Measurements from ENCODE around the gene C1QL3. TPM values are rescaled to one million over a fixed set of nuclear protein-coding genes. Genes with fewer than 3 reads are reported as not detected.

The C1QL3 gene
- polyA plus RNA-seq: under 1 TPM in 2 of 4 donors, not detected in 2; 0.07 to 0.69 TPM
- long read RNA-seq, donor 1, partial matches to known transcripts: 0 of 1 reads
- long read RNA-seq, donor 1, other reads (novel, unspliced or antisense): 0 of 1 reads
- long read RNA-seq, donor 2: 0 reads
- long read RNA-seq, donor 3: 0 reads
- long read RNA-seq, donor 4: 0 reads
- long read RNA-seq, donor 5: 0 reads
- long read RNA-seq, donor 6: 0 reads
- long read RNA-seq, donor 7: 0 reads
- long read RNA-seq, donor 8: 0 reads
- long read RNA-seq, donor 9: 0 reads
- long read RNA-seq, donor 10: 0 reads

GRCh38 chr10:16521311-16522016 is at the start of gene C1QL3:
C1QL3 (minus strand) TSS chr10:16521879; CDS start chr10:16521065, 814 bp downstream.
- FAIRE-seq (no peak), DNase-seq (peak; percentile 14 to 45)
- Histone ChIP-seq H3K27ac (ENCODE audit: low read depth in 1 of 3, low read length in 2 of 3) (no peak within 1 kb of the TSS), H3K9me3 (ENCODE audit: control insufficient read depth in 2 of 2, insufficient read depth in 1 of 2, low read depth in 1 of 2, low read length in 1 of 2) (no peaks in the 10 kb centered on the region), H3K4me1 (ENCODE audit: control insufficient read depth in 3 of 3, insufficient read depth in 2 of 3, low read depth in 1 of 3, low read length in 2 of 3) (peaks cover 0 to 6% (median 4%) of the 10 kb centered on the region in 3 donors), H3K36me3 (ENCODE audit: control insufficient read depth in 3 of 3, insufficient read depth in 2 of 3, low read depth in 1 of 3, low read length in 3 of 3) (no peaks in the 10 kb centered on the region), H3K4me3 (ENCODE audit: low read depth in 1 of 3, low read length in 3 of 3) (peak within 1 kb of the TSS in 1 of 3 donors; percentile 43), H3K27me3 (ENCODE audit: control insufficient read depth in 3 of 3, insufficient read depth in 3 of 3, low read length in 3 of 3) (peaks cover 12 to 55% (median 13%) of the 10 kb centered on the region in 3 donors)
- WGBS, 3 donors: 2 to 3% (median 2%) methylated on average over 59 to 68 of the region's 68 CpGs

DNA sequence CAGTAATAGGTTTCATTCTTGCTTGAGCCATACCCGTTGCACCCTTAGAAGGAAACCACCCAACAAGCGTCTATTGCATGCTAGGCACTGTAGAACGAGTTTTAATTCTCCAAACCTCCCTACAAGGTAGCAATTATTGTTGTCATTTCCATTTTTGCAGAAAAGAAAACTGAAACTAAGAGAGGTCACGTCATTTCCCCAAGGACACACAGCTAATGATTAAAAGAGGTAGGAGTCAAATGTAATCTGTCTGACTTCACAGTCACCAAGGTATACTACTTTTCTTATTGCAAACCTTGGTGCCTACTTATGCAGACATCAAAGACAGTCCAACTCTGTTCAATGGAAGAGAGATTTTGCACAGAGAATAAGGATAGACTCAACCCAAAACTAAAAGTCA is 49.1 kb upstream of the C1QL3 start:
- Histone ChIP-seq H3K27me3 (ENCODE audit: control insufficient read depth in 3 of 3, insufficient read depth in 3 of 3, low read length in 3 of 3) (no peaks in the 10 kb centered on the region), H3K4me1 (ENCODE audit: control insufficient read depth in 3 of 3, insufficient read depth in 2 of 3, low read depth in 1 of 3, low read length in 2 of 3) (no peaks in the 10 kb centered on the region), H3K27ac (ENCODE audit: low read depth in 1 of 3, low read length in 2 of 3) (no peak overlapping the region), H3K36me3 (ENCODE audit: control insufficient read depth in 3 of 3, insufficient read depth in 2 of 3, low read depth in 1 of 3, low read length in 3 of 3) (no peaks in the 10 kb centered on the region), H3K4me3 (ENCODE audit: low read depth in 1 of 3, low read length in 3 of 3) (no peak overlapping the region), H3K9me3 (ENCODE audit: control insufficient read depth in 2 of 2, insufficient read depth in 1 of 2, low read depth in 1 of 2, low read length in 1 of 2) (no peaks in the 10 kb centered on the region)
- DNase-seq (no peak), FAIRE-seq (no peak)
- 38 to 65% (median 44%) methylated on average over 4 of the region's 4 CpGs for WGBS, 3 donors

DNA sequence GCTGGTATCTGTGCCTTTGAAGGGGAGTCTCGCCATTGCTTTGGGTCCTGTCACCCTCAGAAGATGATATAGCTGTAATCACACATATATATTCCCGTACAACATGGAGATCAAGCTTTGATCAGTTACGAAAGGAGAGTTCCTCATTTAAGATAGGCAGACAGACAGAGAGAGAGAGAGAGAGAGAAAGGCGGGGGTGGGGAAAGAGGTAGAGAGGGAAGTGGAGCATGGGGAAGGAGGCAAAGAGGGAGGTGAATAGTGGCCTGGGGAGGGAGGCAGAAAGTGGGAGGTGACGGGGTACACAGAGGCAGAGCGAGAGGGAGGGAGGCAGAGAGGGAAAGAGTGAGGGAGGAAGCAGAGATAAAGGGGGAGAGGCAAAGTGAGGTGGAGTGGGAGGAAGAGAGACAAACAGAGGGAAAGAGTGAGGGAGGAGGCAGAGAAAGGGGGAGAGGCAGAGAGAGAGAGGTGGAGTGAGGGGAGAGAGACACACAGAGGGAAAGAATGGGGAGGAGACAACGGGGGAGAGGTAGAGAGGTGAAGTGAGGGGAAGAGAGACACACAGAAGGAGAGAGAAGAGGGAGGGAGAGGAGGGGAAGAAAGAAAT is 44.6 kb upstream of the C1QL3 start:
- no peak overlapping the region for H3K27ac ChIP-seq (ENCODE audit: low read depth in 1 of 3, low read length in 2 of 3)
- DNase-seq: no peak
- no peaks in the 10 kb centered on the region for H3K4me1 ChIP-seq (ENCODE audit: control insufficient read depth in 3 of 3, insufficient read depth in 2 of 3, low read depth in 1 of 3, low read length in 2 of 3)
- no peaks in the 10 kb centered on the region for H3K9me3 ChIP-seq (ENCODE audit: control insufficient read depth in 2 of 2, insufficient read depth in 1 of 2, low read depth in 1 of 2, low read length in 1 of 2)
- 53 to 58% (median 57%) methylated on average over 7 of the region's 7 CpGs for WGBS, 3 donors
- no peaks in the 10 kb centered on the region for H3K27me3 ChIP-seq (ENCODE audit: control insufficient read depth in 3 of 3, insufficient read depth in 3 of 3, low read length in 3 of 3)
- H3K4me3 ChIP-seq (ENCODE audit: low read depth in 1 of 3, low read length in 3 of 3): no peak overlapping the region
- no peaks in the 10 kb centered on the region for H3K36me3 ChIP-seq (ENCODE audit: control insufficient read depth in 3 of 3, insufficient read depth in 2 of 3, low read depth in 1 of 3, low read length in 3 of 3)
- no peak for FAIRE-seq

DNA sequence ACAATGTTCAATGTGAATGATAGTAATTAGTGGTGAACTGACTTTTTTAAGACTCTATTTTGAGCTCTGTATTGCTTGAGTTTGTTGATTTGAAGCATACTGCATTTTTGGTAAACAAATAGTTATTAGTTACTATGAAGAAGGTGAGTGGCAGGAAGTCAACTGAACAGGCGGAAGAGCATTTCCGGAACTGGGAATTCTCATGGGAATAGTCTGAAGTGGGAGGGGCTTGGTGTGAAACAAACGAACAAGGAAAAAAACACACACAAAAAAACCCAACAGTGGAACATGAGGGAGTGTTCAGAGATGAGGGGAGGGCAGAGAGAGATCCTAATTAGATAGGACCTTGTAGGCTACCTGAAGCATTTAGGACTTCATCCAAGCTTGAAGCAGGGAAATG is 43.9 kb upstream of the C1QL3 start:
- Histone ChIP-seq H3K27ac (ENCODE audit: low read depth in 1 of 3, low read length in 2 of 3) (no peak overlapping the region), H3K27me3 (ENCODE audit: control insufficient read depth in 3 of 3, insufficient read depth in 3 of 3, low read length in 3 of 3) (no peaks in the 10 kb centered on the region), H3K4me1 (ENCODE audit: control insufficient read depth in 3 of 3, insufficient read depth in 2 of 3, low read depth in 1 of 3, low read length in 2 of 3) (no peaks in the 10 kb centered on the region), H3K4me3 (ENCODE audit: low read depth in 1 of 3, low read length in 3 of 3) (no peak overlapping the region), H3K36me3 (ENCODE audit: control insufficient read depth in 3 of 3, insufficient read depth in 2 of 3, low read depth in 1 of 3, low read length in 3 of 3) (no peaks in the 10 kb centered on the region), H3K9me3 (ENCODE audit: control insufficient read depth in 2 of 2, insufficient read depth in 1 of 2, low read depth in 1 of 2, low read length in 1 of 2) (no peaks in the 10 kb centered on the region)
- WGBS, 3 donors: 38 to 60% (median 46%) methylated on average over 3 of the region's 3 CpGs
- FAIRE-seq (no peak), DNase-seq (no peak)

DNA sequence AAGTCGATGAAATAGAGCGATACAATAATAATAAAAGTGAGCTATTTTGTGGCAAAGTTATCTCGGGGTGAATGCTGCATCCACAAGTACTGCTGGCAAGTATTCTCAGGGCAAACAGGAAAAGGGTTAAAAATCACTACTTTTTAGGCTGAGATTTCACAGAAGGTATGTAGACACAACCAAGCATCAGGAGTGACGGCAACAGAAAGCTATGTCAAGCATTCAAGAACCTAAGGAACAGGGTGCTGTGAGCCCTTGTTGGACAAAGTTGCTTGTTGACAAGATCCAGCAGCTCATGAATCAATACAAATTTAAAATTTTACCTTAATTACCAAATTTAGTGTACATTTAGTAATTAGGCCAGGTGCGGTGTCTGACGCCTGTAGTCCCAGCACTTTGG is 41.2 kb upstream of the C1QL3 start:
- DNase-seq (no peak), FAIRE-seq (no peak)
- H3K36me3 ChIP-seq (ENCODE audit: control insufficient read depth in 3 of 3, insufficient read depth in 2 of 3, low read depth in 1 of 3, low read length in 3 of 3): no peaks in the 10 kb centered on the region
- H3K4me3 ChIP-seq (ENCODE audit: low read depth in 1 of 3, low read length in 3 of 3): no peak overlapping the region
- WGBS, 3 donors: 89 to 91% (median 90%) methylated on average over 6 of the region's 6 CpGs
- peaks cover 0 to 6% (median 0%) of the 10 kb centered on the region in 3 donors for H3K27me3 ChIP-seq (ENCODE audit: control insufficient read depth in 3 of 3, insufficient read depth in 3 of 3, low read length in 3 of 3)
- no peak overlapping the region for H3K27ac ChIP-seq (ENCODE audit: low read depth in 1 of 3, low read length in 2 of 3)
- no peaks in the 10 kb centered on the region for H3K4me1 ChIP-seq (ENCODE audit: control insufficient read depth in 3 of 3, insufficient read depth in 2 of 3, low read depth in 1 of 3, low read length in 2 of 3)
- H3K9me3 ChIP-seq (ENCODE audit: control insufficient read depth in 2 of 2, insufficient read depth in 1 of 2, low read depth in 1 of 2, low read length in 1 of 2): peaks cover 0 to 3% of the 10 kb centered on the region in 2 donors

DNA sequence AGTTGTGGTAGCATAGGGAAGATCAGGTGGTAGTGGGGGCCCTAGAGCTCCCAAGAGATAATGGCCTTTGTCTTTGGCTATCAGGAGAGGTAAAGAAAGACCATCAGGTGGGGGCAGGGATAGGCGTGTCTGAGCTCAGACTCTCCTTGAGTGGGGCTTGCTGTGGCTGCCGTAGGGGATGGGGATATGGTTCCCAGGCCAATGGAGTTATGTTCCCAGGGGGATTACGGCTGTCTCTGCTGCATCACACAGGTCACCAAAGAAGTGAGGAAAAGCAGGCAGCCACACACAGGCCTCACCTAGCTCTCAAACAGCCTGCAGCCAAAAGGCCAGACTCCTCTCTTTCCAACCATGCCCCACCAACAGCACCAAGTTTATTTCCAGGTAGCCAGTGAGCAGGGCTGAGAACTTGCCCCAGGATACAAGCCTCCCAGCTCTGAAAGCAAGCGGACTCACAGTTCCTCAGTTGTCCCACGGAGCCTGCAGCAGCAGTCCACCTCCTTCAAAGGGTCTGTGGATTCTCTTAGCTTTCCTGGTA is 37.6 kb upstream of the C1QL3 start:
- Histone ChIP-seq H3K4me1 (ENCODE audit: control insufficient read depth in 3 of 3, insufficient read depth in 2 of 3, low read depth in 1 of 3, low read length in 2 of 3) (no peaks in the 10 kb centered on the region), H3K27ac (ENCODE audit: low read depth in 1 of 3, low read length in 2 of 3) (no peak overlapping the region), H3K36me3 (ENCODE audit: control insufficient read depth in 3 of 3, insufficient read depth in 2 of 3, low read depth in 1 of 3, low read length in 3 of 3) (no peaks in the 10 kb centered on the region), H3K4me3 (ENCODE audit: low read depth in 1 of 3, low read length in 3 of 3) (no peak overlapping the region), H3K27me3 (ENCODE audit: control insufficient read depth in 3 of 3, insufficient read depth in 3 of 3, low read length in 3 of 3) (peaks cover 0 to 6% (median 0%) of the 10 kb centered on the region in 3 donors), H3K9me3 (ENCODE audit: control insufficient read depth in 2 of 2, insufficient read depth in 1 of 2, low read depth in 1 of 2, low read length in 1 of 2) (peaks cover 0 to 3% of the 10 kb centered on the region in 2 donors)
- WGBS, 3 donors: 67 to 76% (median 75%) methylated on average over 5 of the region's 5 CpGs
- DNase-seq: no peak
- FAIRE-seq: no peak

DNA sequence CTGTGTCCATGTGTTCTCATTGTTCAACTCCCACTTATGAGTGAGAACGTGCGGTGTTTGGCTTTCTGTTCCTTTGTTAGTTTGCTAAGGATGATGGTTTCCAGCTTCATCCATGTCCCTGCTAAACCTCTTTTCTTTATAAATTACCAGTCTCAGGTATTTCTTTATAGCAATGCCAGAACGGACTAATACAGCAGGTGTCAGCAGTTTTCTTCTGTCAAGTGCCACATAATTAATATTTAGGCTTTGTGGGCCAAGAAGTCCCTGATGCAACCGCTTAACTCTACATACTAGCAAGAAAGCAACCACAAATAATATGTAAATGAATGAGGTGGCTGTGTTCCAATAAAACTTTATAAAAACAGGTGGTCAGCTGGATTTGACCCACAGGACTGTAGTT is 26.3 kb upstream of the C1QL3 start:
- Histone ChIP-seq H3K27me3 (ENCODE audit: control insufficient read depth in 3 of 3, insufficient read depth in 3 of 3, low read length in 3 of 3) (peaks cover 0 to 3% (median 0%) of the 10 kb centered on the region in 3 donors), H3K9me3 (ENCODE audit: control insufficient read depth in 2 of 2, insufficient read depth in 1 of 2, low read depth in 1 of 2, low read length in 1 of 2) (no peaks in the 10 kb centered on the region), H3K4me3 (ENCODE audit: low read depth in 1 of 3, low read length in 3 of 3) (no peak overlapping the region), H3K4me1 (ENCODE audit: control insufficient read depth in 3 of 3, insufficient read depth in 2 of 3, low read depth in 1 of 3, low read length in 2 of 3) (no peaks in the 10 kb centered on the region), H3K27ac (ENCODE audit: low read depth in 1 of 3, low read length in 2 of 3) (no peak overlapping the region), H3K36me3 (ENCODE audit: control insufficient read depth in 3 of 3, insufficient read depth in 2 of 3, low read depth in 1 of 3, low read length in 3 of 3) (no peaks in the 10 kb centered on the region)
- 80 to 90% (median 80%) methylated on average over 4 of the region's 4 CpGs for WGBS, 3 donors
- DNase-seq (no peak), FAIRE-seq (no peak)

DNA sequence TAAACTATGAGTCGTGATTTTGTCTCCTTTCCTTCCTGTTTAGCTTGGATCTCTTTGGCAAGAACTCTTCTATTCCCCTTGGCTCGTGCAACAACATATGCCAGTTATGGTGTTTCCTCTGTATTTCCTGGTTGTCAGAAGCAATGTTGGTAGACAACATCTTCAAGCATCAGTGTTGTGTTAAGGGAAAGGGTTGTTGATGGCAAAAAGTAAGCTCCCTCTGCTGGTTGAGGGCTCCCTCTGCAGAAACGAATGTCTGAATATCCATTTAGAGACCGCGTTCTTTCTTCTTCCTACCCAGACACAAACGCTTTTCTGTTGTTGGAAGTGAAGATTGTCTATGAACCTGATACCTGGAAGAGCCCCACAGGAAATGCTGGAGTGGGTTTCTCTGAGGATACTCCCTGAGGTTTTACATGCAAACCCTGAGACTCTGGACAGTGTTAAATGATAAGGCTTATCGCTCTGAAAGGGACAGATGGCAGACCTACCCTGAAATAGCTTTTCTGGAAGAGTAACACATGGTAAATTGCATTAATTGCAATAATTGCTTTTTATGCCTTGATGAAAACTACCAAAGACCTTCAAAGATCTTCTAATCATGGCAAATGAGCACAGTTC is 23.5 kb upstream of the C1QL3 start:
- H3K27me3 ChIP-seq (ENCODE audit: control insufficient read depth in 3 of 3, insufficient read depth in 3 of 3, low read length in 3 of 3): peaks cover 0 to 3% (median 0%) of the 10 kb centered on the region in 3 donors
- H3K36me3 ChIP-seq (ENCODE audit: control insufficient read depth in 3 of 3, insufficient read depth in 2 of 3, low read depth in 1 of 3, low read length in 3 of 3): no peaks in the 10 kb centered on the region
- no peak overlapping the region for H3K27ac ChIP-seq (ENCODE audit: low read depth in 1 of 3, low read length in 2 of 3)
- DNase-seq: peak; percentile 15 to 28
- FAIRE-seq: no peak
- no peak overlapping the region for H3K4me3 ChIP-seq (ENCODE audit: low read depth in 1 of 3, low read length in 3 of 3)
- no peaks in the 10 kb centered on the region for H3K9me3 ChIP-seq (ENCODE audit: control insufficient read depth in 2 of 2, insufficient read depth in 1 of 2, low read depth in 1 of 2, low read length in 1 of 2)
- WGBS, 3 donors: 31 to 38% (median 31%) methylated on average over 7 of the region's 7 CpGs
- no peaks in the 10 kb centered on the region for H3K4me1 ChIP-seq (ENCODE audit: control insufficient read depth in 3 of 3, insufficient read depth in 2 of 3, low read depth in 1 of 3, low read length in 2 of 3)

Data from small intestine (tissue), 16 donors.